Fibroblast of peridontal ligament (primary cell): ENCODE data around the gene ACTG2.
A peak's percentile ranks its signal among the peaks of the same experiment; 100 is the strongest.

Experiments used
- DNase-seq: peaks from one replicate; pipeline ENCODE4 v3.0.0-alpha.2; 2010; ENCODE audit errors: extremely low read depth

The ACTG2 gene

GRCh38 chr2:73914667-73915066, 21.9 kb downstream of the ACTG2 start:
- DNase-seq = no peak

GRCh38 chr2:73915437-73915993, 22.7 kb downstream of the ACTG2 start:
- no peak for DNase-seq

- DNase-seq = no peak
These were observed 23.9 kb downstream of the ACTG2 start for GRCh38 chr2:73916666-73917065.

- no peak for DNase-seq
These were observed 24.5 kb downstream of the ACTG2 start for GRCh38 chr2:73917296-73917695.

- DNase-seq = no peak
These were observed 24.9 kb downstream of the ACTG2 start for GRCh38 chr2:73917696-73918207.

- no peak for DNase-seq
These were observed 26.0 kb downstream of the ACTG2 start for GRCh38 chr2:73918856-73919255.

GRCh38 chr2:73919596-73920228, 26.9 kb downstream of the ACTG2 start:
- no peak for DNase-seq

GRCh38 chr2:73920577-73921545, 28.1 kb downstream of the ACTG2 start:
- no peak for DNase-seq

- DNase-seq = no peak
These were observed 28.8 kb downstream of the ACTG2 start for GRCh38 chr2:73921581-73921980.

- no peak for DNase-seq
These were observed 29.9 kb downstream of the ACTG2 start for GRCh38 chr2:73922681-73923080.

GRCh38 chr2:73925033-73925704, 32.4 kb downstream of the ACTG2 start:
- no peak for DNase-seq

GRCh38 chr2:73925853-73926492, 33.2 kb downstream of the ACTG2 start:
- no peak for DNase-seq

GRCh38 chr2:73926493-73927327, 33.9 kb downstream of the ACTG2 start, which contains the start of gene DGUOK:
Gene DGUOK, plus strand, starts transcription at chr2:73926880. Its CDS starts 31 bp downstream, at chr2:73926911.
- peak; percentile 99 for DNase-seq

- no peak for DNase-seq
These were observed 34.5 kb downstream of the ACTG2 start for GRCh38 chr2:73927344-73927743.

- no peak for DNase-seq
These were observed 36.1 kb downstream of the ACTG2 start for GRCh38 chr2:73928963-73929347.

GRCh38 chr2:73930386-73930785, 37.6 kb downstream of the ACTG2 start:
- no peak for DNase-seq

- DNase-seq = no peak
These were observed 39.0 kb downstream of the ACTG2 start for GRCh38 chr2:73931531-73932500.

- no peak for DNase-seq
These were observed 40.4 kb downstream of the ACTG2 start for GRCh38 chr2:73933194-73933593.

GRCh38 chr2:73935641-73936040, 42.8 kb downstream of the ACTG2 start:
- no peak for DNase-seq
